Thyroid gland (tissue), 4 donors: ENCODE data around the gene ADAMTS12.

Experiments
- POLR2A ChIP-seq, 2 donors: fragments of 450-650 bp; IDR thresholded peaks; one replicate each; pipeline ENCODE4 v1.6.1; 2017; ENCODE audit warnings: antibody characterized with exemption in 2 of 2, mild to moderate bottlenecking in 2 of 2, moderate library complexity in 1 of 2
- TF ChIP-seq, protein P1 (sequence below), 6 experiments: fragments of 200-600 bp in 3 of 6; fragments of 450-650 bp in 3 of 6; sonication (generic) in 3 of 6; IDR thresholded peaks; one replicate each; pipeline ENCODE4 v1.5.1; 2016 to 2019; ENCODE audit warnings: antibody characterized with exemption in 6 of 6, mild to moderate bottlenecking in 2 of 6, inconsistent platforms in 1 of 6, moderate library complexity in 1 of 6

DNA sequence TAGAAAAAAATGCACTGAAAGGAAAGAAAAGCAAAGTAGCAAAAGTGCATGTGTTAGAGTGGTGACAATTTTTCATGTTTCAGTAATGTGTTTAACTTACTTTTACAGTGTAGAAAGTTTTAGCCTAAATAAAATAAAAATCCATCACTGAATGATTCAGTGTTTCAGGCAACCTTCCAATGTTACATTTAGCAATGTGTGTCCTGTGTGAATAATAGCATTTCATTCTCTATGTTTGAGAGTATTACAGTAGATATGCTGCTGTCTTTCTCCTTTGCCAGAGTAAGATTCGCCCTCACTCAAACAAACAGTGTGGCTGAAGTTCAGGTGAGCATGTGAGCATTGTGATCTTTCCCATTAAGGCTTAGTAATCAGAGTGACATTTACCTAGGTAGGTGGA, 279.9 kb downstream of the ADAMTS12 start:
- TF ChIP-seq, protein P1, sequence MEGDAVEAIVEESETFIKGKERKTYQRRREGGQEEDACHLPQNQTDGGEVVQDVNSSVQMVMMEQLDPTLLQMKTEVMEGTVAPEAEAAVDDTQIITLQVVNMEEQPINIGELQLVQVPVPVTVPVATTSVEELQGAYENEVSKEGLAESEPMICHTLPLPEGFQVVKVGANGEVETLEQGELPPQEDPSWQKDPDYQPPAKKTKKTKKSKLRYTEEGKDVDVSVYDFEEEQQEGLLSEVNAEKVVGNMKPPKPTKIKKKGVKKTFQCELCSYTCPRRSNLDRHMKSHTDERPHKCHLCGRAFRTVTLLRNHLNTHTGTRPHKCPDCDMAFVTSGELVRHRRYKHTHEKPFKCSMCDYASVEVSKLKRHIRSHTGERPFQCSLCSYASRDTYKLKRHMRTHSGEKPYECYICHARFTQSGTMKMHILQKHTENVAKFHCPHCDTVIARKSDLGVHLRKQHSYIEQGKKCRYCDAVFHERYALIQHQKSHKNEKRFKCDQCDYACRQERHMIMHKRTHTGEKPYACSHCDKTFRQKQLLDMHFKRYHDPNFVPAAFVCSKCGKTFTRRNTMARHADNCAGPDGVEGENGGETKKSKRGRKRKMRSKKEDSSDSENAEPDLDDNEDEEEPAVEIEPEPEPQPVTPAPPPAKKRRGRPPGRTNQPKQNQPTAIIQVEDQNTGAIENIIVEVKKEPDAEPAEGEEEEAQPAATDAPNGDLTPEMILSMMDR (IDR thresholded peaks at IDR 0.05) = no peak
- TF ChIP-seq POLR2A (IDR thresholded peaks at IDR 0.05) = no peak
